Type B pancreatic cell (in vitro differentiated cells): ENCODE results near the gene RNF169. TPM values are rescaled to one million over a fixed set of nuclear protein-coding genes. Genes with fewer than 3 reads are reported as not detected.

Experiments
- DNase-seq: peaks from one replicate; pipeline ENCODE4 v3.0.0; 2021; ENCODE audit warnings: mixed read lengths; ENCODE audit not compliant: unreplicated experiment; ENCODE audit errors: extremely low spot score
- H3K27ac Mint-ChIP-seq: 2 replicates; pipeline ENCODE4 v1.8.0; 2021; ENCODE audit warnings: mild to moderate bottlenecking, mixed read lengths
- H3K27me3 Mint-ChIP-seq: 2 replicates; pipeline ENCODE4 v1.8.0; 2021; ENCODE audit warnings: mixed read lengths
- H3K36me3 Mint-ChIP-seq: 2 replicates; pipeline ENCODE4 v1.8.0; 2021; ENCODE audit warnings: mixed read lengths
- H3K4me1 Mint-ChIP-seq: one replicate; pipeline ENCODE4 v1.8.0; 2021; ENCODE audit warnings: mixed read lengths; ENCODE audit not compliant: unreplicated experiment
- H3K4me3 Mint-ChIP-seq: 2 replicates; pipeline ENCODE4 v1.8.0; 2021; ENCODE audit warnings: mild to moderate bottlenecking, mixed read lengths
- H3K9me3 Mint-ChIP-seq: 2 replicates; pipeline ENCODE4 v1.8.0; 2021; ENCODE audit warnings: mixed read lengths
- CTCF ChIP-seq: fragments of 200-600 bp; sonication (generic); conservative IDR thresholded peaks from 2 replicates; pipeline ENCODE4 v1.5.0; 2021; ENCODE audit warnings: antibody characterized with exemption, mild to moderate bottlenecking
- total RNA-seq: library from RNA; stranded (reverse); gene quantifications from 2 replicates; pipeline ENCODE4 v1.2.1, GENCODE V29; 2021; ENCODE audit warnings: low replicate concordance

The RNF169 gene
- total RNA-seq, 1 donor from 2014 or later = 18.8 TPM

DNA sequence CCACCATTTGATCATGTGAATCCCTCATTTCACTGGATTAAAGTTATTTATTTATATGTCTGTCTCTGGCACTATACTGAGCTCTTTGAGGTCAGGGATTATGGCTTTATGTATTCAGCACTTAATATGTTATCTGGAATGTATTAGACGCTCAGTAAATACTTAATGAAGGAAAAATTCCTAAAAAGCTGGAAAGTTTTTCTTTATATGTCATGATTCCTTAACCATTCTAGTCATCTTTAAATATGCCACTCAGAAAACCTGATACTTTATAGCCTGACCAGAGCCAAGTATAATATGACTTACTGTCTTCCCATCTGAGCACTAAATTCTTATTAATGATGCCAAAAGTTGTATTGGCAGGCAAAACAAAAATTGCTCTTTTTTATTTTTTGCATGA, 27.1 kb downstream of the RNF169 start:
- Mint-ChIP-seq H3K27ac (no peak overlapping the region), H3K27me3 (no peaks in the 10 kb centered on the region)
- no peak for TF ChIP-seq CTCF

DNA sequence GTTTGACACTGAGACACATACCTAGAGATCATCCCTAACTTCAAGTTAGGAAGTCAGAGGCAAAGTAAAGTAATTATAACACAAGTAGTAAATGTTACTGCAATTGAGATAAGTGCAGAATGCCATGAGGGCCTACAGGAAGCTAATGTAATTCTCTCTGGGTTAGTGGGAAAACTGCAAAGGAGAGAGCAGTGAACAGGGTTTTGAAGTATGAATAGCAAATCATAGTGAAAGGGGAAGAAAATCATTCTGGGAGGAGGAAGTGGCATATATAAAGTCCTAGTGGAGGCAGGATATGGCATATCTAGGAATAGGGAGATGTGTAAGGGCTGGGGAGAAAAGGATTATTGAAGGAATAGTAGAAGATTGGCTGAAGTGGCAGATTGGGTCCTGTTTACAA, 27.9 kb downstream of the RNF169 start:
- H3K4me1 Mint-ChIP-seq = peaks cover 17% of the 10 kb centered on the region
- no peaks in the 10 kb centered on the region for H3K27me3 Mint-ChIP-seq
- no peak overlapping the region for H3K27ac Mint-ChIP-seq
- no peak for TF ChIP-seq CTCF
- peaks cover 4% of the 10 kb centered on the region for H3K36me3 Mint-ChIP-seq
- H3K4me3 Mint-ChIP-seq = no peak overlapping the region
- H3K9me3 Mint-ChIP-seq = no peaks in the 10 kb centered on the region
- no peak for DNase-seq

More for the DNA sequence above, 27.1 kb downstream of the RNF169 start:
- Mint-ChIP-seq H3K4me1 (peaks cover 17% of the 10 kb centered on the region), H3K36me3 (peaks cover 4% of the 10 kb centered on the region), H3K4me3 (no peak overlapping the region), H3K9me3 (no peaks in the 10 kb centered on the region)
- no peak for DNase-seq

- TF ChIP-seq CTCF = no peak
- Mint-ChIP-seq H3K27me3 (no peaks in the 10 kb centered on the region), H3K27ac (no peak overlapping the region), H3K9me3 (no peaks in the 10 kb centered on the region), H3K4me1 (peaks cover 17% of the 10 kb centered on the region), H3K4me3 (no peak overlapping the region), H3K36me3 (peaks cover 4% of the 10 kb centered on the region)
- DNase-seq = no peak
These were observed 28.4 kb downstream of the RNF169 start for GRCh38 chr11:74777038-74777437.

DNA sequence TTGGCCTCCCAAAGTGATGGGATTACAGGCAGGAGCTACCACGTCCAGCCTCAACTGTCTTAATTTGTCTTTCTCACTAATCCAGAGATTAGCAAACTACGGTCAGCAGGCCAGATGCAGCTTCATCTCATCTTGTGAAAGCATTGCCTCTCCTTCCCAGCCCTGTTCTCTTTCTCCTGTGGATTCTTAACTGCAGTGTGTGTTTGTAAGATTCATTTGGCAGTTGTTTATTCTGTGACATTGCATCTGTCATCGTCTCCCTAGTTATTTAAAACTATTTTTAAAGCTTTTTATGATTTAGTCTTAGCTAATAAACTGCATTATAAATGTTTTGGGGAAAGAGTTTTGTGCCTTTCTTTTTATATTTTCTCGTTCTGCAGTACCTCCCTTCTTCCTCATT, 29.2 kb downstream of the RNF169 start:
- H3K27me3 Mint-ChIP-seq = no peaks in the 10 kb centered on the region
- no peaks in the 10 kb centered on the region for H3K9me3 Mint-ChIP-seq
- peaks cover 17% of the 10 kb centered on the region for H3K4me1 Mint-ChIP-seq
- H3K36me3 Mint-ChIP-seq = peaks cover 4% of the 10 kb centered on the region
- H3K4me3 Mint-ChIP-seq = no peak overlapping the region
- DNase-seq = no peak
- H3K27ac Mint-ChIP-seq = no peak overlapping the region
- TF ChIP-seq CTCF = no peak

DNA sequence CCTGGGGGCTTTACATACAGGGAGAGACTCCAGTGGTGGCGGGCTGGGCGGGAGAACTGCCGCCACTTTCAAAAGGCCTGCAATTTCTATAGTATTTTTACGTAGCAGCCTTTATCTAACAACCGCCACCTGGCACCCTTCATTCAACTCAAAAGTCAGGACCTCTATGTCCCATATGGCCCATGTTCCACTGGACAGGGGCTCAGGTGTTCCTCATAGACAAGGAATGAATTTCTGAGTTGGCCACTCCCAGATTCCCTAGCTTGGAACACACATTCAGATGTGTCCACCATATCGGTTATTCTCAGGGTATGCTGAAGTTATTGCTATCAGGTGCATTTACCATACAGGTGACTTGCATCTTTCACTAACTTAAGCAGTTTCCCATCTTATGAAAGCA, 29.9 kb downstream of the RNF169 start:
- Mint-ChIP-seq H3K4me1 (peaks cover 19% of the 10 kb centered on the region), H3K27ac (no peak overlapping the region), H3K27me3 (no peaks in the 10 kb centered on the region), H3K36me3 (peaks cover 4% of the 10 kb centered on the region), H3K4me3 (no peak overlapping the region), H3K9me3 (no peaks in the 10 kb centered on the region)
- TF ChIP-seq CTCF = no peak
- DNase-seq = no peak
